Epithelial cell of esophagus (primary cell): Measurements from ENCODE around the gene CEP95.
A peak's percentile ranks its signal among the peaks of the same experiment; 100 is the strongest.

ENCODE experiments used
- DNase-seq: peaks from one replicate; pipeline ENCODE4 v3.0.0; 2010; ENCODE audit warnings: low read depth
- H3K4me3 ChIP-seq: 2 replicates; pipeline ENCODE4 v1.5.1; 2011; ENCODE audit warnings: mild to moderate bottlenecking, low read length, control low read depth
- CTCF ChIP-seq: IDR thresholded peaks from 2 replicates; pipeline ENCODE4 v1.5.1; 2011; ENCODE audit warnings: low read depth, mild to moderate bottlenecking, low read length, control low read depth, inconsistent platforms; ENCODE audit not compliant: insufficient read depth; ENCODE audit errors: missing control alignments

Gene CEP95

GRCh38 chr17:64534187-64534586 is 27.4 kb downstream of the CEP95 start:
- peak; percentile 49 for TF ChIP-seq CTCF
- peak; percentile 23 for DNase-seq
- no peak overlapping the region for H3K4me3 ChIP-seq

GRCh38 chr17:64535357-64535756 is 28.6 kb downstream of the CEP95 start:
- no peak for DNase-seq
- no peak overlapping the region for H3K4me3 ChIP-seq
- TF ChIP-seq CTCF: no peak

- no peak overlapping the region for H3K4me3 ChIP-seq
- DNase-seq: no peak
- no peak for TF ChIP-seq CTCF
These were observed 30.1 kb downstream of the CEP95 start for GRCh38 chr17:64536913-64537312.

GRCh38 chr17:64537488-64537887 is 30.7 kb downstream of the CEP95 start:
- no peak for TF ChIP-seq CTCF
- no peak for DNase-seq
- no peak overlapping the region for H3K4me3 ChIP-seq

- no peak overlapping the region for H3K4me3 ChIP-seq
- DNase-seq: no peak
- TF ChIP-seq CTCF: no peak
These were observed 31.8 kb downstream of the CEP95 start for GRCh38 chr17:64538508-64539130.

- no peak for TF ChIP-seq CTCF
- DNase-seq: peak; percentile 34
- no peak overlapping the region for H3K4me3 ChIP-seq
These were observed 33.5 kb downstream of the CEP95 start for GRCh38 chr17:64540118-64540776.

- DNase-seq: no peak
- no peak for TF ChIP-seq CTCF
- no peak overlapping the region for H3K4me3 ChIP-seq
These were observed 38.0 kb downstream of the CEP95 start for GRCh38 chr17:64544742-64545141.
